ENCODE results near the gene C22orf39. TPM values are rescaled to one million over a fixed set of nuclear protein-coding genes. Genes with fewer than 3 reads are reported as not detected.

Gene C22orf39
- total and polyA plus RNA-seq, 12 donors: 41.7 to 123 (median 63.2) TPM

GRCh38 chr22:19477321-19478044 lies 30.0 kb upstream of the C22orf39 start:
- TF ChIP-seq, protein P1, sequence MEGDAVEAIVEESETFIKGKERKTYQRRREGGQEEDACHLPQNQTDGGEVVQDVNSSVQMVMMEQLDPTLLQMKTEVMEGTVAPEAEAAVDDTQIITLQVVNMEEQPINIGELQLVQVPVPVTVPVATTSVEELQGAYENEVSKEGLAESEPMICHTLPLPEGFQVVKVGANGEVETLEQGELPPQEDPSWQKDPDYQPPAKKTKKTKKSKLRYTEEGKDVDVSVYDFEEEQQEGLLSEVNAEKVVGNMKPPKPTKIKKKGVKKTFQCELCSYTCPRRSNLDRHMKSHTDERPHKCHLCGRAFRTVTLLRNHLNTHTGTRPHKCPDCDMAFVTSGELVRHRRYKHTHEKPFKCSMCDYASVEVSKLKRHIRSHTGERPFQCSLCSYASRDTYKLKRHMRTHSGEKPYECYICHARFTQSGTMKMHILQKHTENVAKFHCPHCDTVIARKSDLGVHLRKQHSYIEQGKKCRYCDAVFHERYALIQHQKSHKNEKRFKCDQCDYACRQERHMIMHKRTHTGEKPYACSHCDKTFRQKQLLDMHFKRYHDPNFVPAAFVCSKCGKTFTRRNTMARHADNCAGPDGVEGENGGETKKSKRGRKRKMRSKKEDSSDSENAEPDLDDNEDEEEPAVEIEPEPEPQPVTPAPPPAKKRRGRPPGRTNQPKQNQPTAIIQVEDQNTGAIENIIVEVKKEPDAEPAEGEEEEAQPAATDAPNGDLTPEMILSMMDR (IDR thresholded peaks at IDR 0.05): peak in 5 of 9 donors; percentile 15 to 50 (median 39)
- H3K4me1 ChIP-seq: peaks cover 3 to 48% (median 31%) of the 10 kb centered on the region in 9 donors
- intact Hi-C loops (cut with DNase I): loop anchor here in 6 of 10 donors (2.0 to 10.0 kb wide), 9 partner anchors 40 to 333 kb away; partner anchors contain the start of genes HIRA (in 3 of the 6), MRPL40 (in 2 of the 6), CLTCL1 (in 1 of the 6) and ESS2 (in 1 of the 6)

DNA sequence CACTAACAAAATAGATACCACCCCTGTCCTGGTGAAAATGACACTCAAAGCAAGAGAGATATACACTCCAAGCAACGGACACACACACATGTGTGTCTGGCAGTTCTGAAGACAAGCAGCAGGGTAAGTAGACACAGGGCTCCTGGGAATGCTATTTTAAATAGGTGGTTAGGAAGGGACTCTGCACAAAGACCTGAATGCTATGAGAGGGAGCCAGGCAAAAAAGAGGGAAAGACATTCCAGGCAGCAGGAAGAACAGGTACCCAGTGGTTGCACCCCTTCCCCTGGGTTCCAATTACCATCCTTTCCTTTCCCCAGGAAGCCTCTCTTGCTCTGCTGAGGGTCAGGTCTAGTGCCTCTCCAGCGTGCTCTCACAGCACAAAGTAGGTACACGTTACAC lies 28.5 kb upstream of the C22orf39 start:
- Histone ChIP-seq H3K36me3 (peaks cover 0 to 52% (median 31%) of the 10 kb centered on the region in 9 donors), H3K27ac (no peak overlapping the region), H3K9me3 (no peaks in the 10 kb centered on the region), H3K4me1 (peaks cover 3 to 48% (median 31%) of the 10 kb centered on the region in 9 donors), H3K4me3 (no peak overlapping the region), H3K27me3 (no peaks in the 10 kb centered on the region)
- ATAC-seq: no peak
- 65 to 69% methylated on average over 3 of the region's 3 CpGs for WGBS, 2 donors
- TF ChIP-seq, protein P1 (IDR thresholded peaks at IDR 0.05): no peak
- intact Hi-C loops (cut with DNase I): loop anchor here in 5 of 10 donors (5.0 to 10.0 kb wide), 7 partner anchors 39 to 331 kb away; partner anchors contain the start of genes HIRA (in 2 of the 5), MRPL40 (in 2 of the 5), CLTCL1 (in 1 of the 5) and ESS2 (in 1 of the 5)
- DNase-seq: no peak

More at GRCh38 chr22:19477321-19478044, 30.0 kb upstream of the C22orf39 start:
- peak overlapping the region in 9 of 10 donors; percentile 93 to 100 (median 98) for H3K27ac ChIP-seq
- no peaks in the 10 kb centered on the region for H3K27me3 ChIP-seq
- H3K9me3 ChIP-seq: no peaks in the 10 kb centered on the region
- peaks cover 0 to 37% (median 17%) of the 10 kb centered on the region in 9 donors for H3K36me3 ChIP-seq
- WGBS, 2 donors: 24 to 32% methylated on average over 5 of the region's 5 CpGs
- H3K4me3 ChIP-seq: peak overlapping the region; percentile 58 to 95 (median 86)
- DNase-seq (no peak), ATAC-seq (no peak)

GRCh38 chr22:19473578-19473977 lies 26.1 kb upstream of the C22orf39 start:
- H3K27ac ChIP-seq: no peak overlapping the region

GRCh38 chr22:19472233-19472632 lies 24.7 kb upstream of the C22orf39 start:
- Histone ChIP-seq H3K27ac (no peak overlapping the region), H3K9me3 (no peaks in the 10 kb centered on the region), H3K4me1 (peaks cover 0 to 29% (median 15%) of the 10 kb centered on the region in 9 donors), H3K27me3 (no peaks in the 10 kb centered on the region), H3K36me3 (peaks cover 4 to 90% (median 61%) of the 10 kb centered on the region in 9 donors), H3K4me3 (no peak overlapping the region)
- DNase-seq (no peak), ATAC-seq (no peak)
- 93% methylated on average over 8 of the region's 8 CpGs for WGBS, 2 donors
- TF ChIP-seq, protein P1 (IDR thresholded peaks at IDR 0.05): no peak
- intact Hi-C loops (cut with DNase I): loop anchor here in 3 of 10 donors (10.0 kb wide), 5 partner anchors 57 to 327 kb away; partner anchors contain the start of genes CLTCL1 (in 1 of the 3) and ESS2 (in 1 of the 3)

More at GRCh38 chr22:19473578-19473977, 26.1 kb upstream of the C22orf39 start:
- ATAC-seq (peak in 1 of 8 donors; percentile 16), DNase-seq (no peak)
- 70 to 75% methylated on average over 3 of the region's 3 CpGs for WGBS, 2 donors
- Histone ChIP-seq H3K4me3 (no peak overlapping the region), H3K9me3 (no peaks in the 10 kb centered on the region), H3K36me3 (peaks cover 0 to 76% (median 52%) of the 10 kb centered on the region in 9 donors), H3K27me3 (no peaks in the 10 kb centered on the region), H3K4me1 (peaks cover 0 to 40% (median 26%) of the 10 kb centered on the region in 9 donors)
- intact Hi-C loops (cut with DNase I): loop anchor here in 3 of 10 donors (10.0 kb wide), 5 partner anchors 59 to 329 kb away; partner anchors contain the start of genes CLTCL1 (in 1 of the 3) and ESS2 (in 1 of the 3)
- TF ChIP-seq, protein P1 (IDR thresholded peaks at IDR 0.05): no peak
